NT2/D1 (cell line): Measurements from ENCODE around the gene SPOCK1.

ENCODE experiments used
- DNase-seq: peaks from one replicate; pipeline ENCODE4 v3.0.0-alpha.2; 2011; ENCODE audit warnings: low read depth, low spot score
- H3K27me3 ChIP-seq: 2 replicates; pipeline ENCODE4 v1.6.0; 2011; ENCODE audit warnings: mild to moderate bottlenecking; ENCODE audit not compliant: insufficient read length, insufficient read depth
- H3K36me3 ChIP-seq: 2 replicates; pipeline ENCODE4 v1.6.1; 2011; ENCODE audit warnings: mild to moderate bottlenecking, low read length, mixed read lengths; ENCODE audit not compliant: insufficient read depth, insufficient read length
- H3K4me1 ChIP-seq: 2 replicates; pipeline ENCODE4 v1.5.1; 2011; ENCODE audit not compliant: insufficient read depth, insufficient read length
- H3K4me3 ChIP-seq: 2 replicates; pipeline ENCODE4 v1.5.1; 2011; ENCODE audit warnings: low read depth; ENCODE audit not compliant: insufficient read length
- H3K9ac ChIP-seq: 2 replicates; pipeline ENCODE4 v1.6.0; 2011; ENCODE audit warnings: low read depth; ENCODE audit not compliant: insufficient read length
- H3K9me3 ChIP-seq: 2 replicates; pipeline ENCODE4 v1.5.1; 2011; ENCODE audit warnings: mild to moderate bottlenecking, low read length; ENCODE audit not compliant: insufficient read depth
- SUZ12 ChIP-seq: IDR thresholded peaks from 2 replicates; pipeline ENCODE4 v1.6.1; 2011; ENCODE audit not compliant: insufficient read length, insufficient read depth; ENCODE audit errors: extremely low read depth
- YY1 ChIP-seq: IDR thresholded peaks from 2 replicates; pipeline ENCODE4 v1.6.1; 2011; ENCODE audit not compliant: insufficient read length, insufficient read depth
- ZNF274 ChIP-seq: IDR thresholded peaks from 2 replicates; pipeline ENCODE4 v1.6.1; 2011; ENCODE audit warnings: mild to moderate bottlenecking, low read depth, low read length

SPOCK1 gene

DNA sequence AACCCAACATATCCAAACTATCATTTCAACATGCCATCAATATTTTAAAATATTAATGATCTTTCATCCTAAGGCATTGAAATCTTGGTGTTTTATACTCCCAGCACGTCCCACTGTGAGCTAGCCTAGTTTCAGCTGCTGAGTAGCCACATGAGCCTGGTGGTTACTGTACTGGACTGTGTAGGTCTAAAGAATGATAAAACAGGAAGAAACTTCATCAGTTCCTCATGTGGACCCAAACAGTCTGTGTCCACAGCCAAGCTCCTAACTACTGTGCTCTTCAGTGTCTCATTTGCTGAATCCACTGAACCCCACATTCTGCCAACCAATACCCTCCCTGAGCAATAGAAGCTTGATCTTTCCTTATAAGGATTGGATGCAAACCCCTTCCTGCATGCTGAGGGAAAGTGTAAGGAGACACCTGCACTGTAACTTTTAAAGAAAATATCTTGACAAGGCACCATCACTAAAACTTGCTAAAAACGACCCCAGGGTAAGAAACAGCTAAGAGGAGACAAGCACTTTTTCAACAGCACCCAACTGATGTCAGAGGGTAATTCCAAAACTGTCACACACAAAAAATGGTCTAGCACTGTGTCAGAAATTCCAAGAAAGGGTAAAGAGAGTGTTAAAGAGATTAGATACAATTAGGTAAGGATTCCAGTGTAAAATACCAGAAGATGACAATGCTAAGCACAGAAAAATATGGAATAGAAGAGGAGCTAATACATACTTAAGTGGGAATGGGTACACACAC, 126.9 kb downstream of the SPOCK1 start:
- no peaks in the 10 kb centered on the region for H3K36me3 ChIP-seq
- H3K9me3 ChIP-seq: no peaks in the 10 kb centered on the region
- no peak for DNase-seq
- TF ChIP-seq ZNF274 (no peak), SUZ12 (no peak), YY1 (no peak)
- peaks cover 2% of the 10 kb centered on the region for H3K4me1 ChIP-seq
- no peaks in the 10 kb centered on the region for H3K27me3 ChIP-seq
- no peak overlapping the region for H3K4me3 ChIP-seq
- no peak overlapping the region for H3K9ac ChIP-seq

DNA sequence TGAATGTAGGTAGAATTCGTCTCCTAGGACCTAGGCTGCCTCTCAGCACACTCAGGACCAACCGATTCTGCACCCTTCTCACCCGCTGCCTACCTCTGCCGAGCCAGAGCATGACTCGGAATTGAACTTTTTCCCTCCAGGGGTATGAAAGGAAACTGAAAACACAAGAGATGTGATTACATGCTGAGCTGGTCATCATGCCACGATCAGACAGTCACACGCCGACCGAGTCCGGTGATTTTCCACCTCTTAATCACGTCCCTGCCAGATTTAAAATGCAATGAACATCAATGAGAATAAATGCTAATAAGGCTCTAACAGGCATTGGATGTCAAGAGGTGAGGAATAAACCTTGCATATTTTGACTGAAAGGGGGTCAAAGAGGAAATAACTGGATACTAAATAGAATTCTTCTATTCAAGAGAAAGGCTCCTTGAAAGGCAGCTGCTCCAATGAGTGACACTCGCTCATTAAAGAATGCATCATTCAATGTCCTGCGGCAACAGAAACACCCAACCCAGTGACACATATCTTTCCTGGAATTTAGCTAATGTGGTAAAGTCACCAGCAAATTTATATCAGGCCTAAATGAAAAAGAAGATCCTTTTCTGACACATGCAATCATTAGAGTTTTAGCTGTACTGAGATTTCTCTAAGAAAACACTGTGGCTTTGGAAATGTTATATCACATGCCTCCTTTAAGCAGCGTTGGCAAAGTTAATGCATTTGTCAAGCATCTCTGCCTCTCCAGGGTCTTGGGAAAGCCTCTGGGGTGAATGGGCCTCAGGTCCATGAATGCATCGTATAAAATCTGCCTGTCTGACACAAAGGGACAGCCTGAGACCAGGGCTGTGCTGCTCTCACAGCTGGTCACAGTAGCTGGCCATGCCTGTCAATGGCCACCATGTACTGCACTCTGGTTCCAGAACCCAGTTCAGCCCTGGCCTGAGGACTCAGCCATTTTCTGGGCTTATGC, 128.7 kb downstream of the SPOCK1 start:
- Histone ChIP-seq H3K9ac (no peak overlapping the region), H3K4me1 (peaks cover 2% of the 10 kb centered on the region), H3K27me3 (no peaks in the 10 kb centered on the region), H3K9me3 (no peaks in the 10 kb centered on the region), H3K4me3 (no peak overlapping the region), H3K36me3 (no peaks in the 10 kb centered on the region)
- TF ChIP-seq ZNF274 (no peak), SUZ12 (no peak), YY1 (no peak)
- DNase-seq: no peak

DNA sequence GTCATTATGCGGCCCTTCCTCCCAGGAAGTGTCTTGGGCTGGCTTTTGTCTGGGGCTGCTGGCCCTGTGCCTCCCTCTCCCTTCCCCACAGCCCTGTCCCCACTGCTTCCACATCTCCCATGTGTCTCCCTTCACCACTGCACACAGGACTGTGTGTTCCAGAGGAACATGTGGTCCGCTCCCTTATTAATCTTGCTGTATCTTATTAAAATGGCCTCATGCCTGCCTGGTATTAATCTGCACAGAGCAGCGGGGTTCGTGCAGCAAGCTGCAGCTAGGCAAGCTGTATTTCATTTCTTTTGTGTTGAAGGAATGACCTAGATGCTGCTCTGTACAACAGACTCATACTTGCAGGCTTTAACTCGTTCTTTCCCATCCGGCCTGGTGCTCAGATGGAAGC, 130.5 kb downstream of the SPOCK1 start:
- DNase-seq: no peak
- no peak overlapping the region for H3K9ac ChIP-seq
- peaks cover 2% of the 10 kb centered on the region for H3K4me1 ChIP-seq

DNA sequence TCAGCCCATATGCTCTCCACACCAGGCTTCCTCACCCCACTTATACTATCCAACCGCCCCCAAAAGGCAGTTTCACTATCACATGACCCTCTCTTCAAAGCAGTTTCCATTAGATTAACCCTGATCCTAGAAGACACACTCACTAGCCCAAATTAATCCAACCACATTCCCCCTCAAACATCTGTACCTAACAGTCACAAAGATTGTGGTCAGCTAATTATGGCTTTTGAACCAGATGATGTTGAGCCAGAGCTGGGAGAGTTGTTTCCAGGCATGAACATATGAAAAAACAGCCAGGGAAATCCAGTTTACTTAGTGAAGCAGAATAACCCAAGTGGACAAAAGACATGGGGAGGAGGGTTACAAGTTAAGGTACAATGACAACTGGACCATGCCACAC, 131.2 kb downstream of the SPOCK1 start:
- no peaks in the 10 kb centered on the region for H3K9me3 ChIP-seq
- TF ChIP-seq SUZ12: no peak
- TF ChIP-seq ZNF274: no peak
- no peak for TF ChIP-seq YY1
- no peak overlapping the region for H3K9ac ChIP-seq

More for the DNA sequence above, 130.5 kb downstream of the SPOCK1 start:
- Histone ChIP-seq H3K9me3 (no peaks in the 10 kb centered on the region), H3K36me3 (no peaks in the 10 kb centered on the region), H3K27me3 (no peaks in the 10 kb centered on the region), H3K4me3 (no peak overlapping the region)
- TF ChIP-seq ZNF274: no peak
- TF ChIP-seq YY1: no peak
- TF ChIP-seq SUZ12: no peak

DNA sequence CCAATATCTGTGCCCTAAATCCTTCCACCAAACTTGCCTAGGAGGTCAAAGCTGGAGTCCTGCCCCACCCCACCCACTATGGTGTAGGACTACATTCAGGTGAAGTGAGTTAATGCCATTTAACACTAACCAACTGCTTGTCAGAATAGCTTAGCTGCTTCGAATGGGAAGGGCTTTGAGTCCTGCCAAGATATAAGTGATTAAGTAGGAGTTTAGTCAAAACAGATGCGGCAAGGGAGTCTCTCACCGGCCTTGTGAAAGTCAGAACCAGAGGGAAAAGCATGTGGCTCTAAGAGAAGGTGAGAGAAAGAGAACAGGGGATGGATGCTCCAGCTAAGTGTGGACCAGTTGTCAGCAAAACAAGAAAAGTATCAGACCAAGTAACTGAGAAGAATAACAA, 132.6 kb downstream of the SPOCK1 start:
- no peak overlapping the region for H3K4me3 ChIP-seq
- no peak for TF ChIP-seq SUZ12
- no peak for TF ChIP-seq ZNF274
- no peak for TF ChIP-seq YY1

More for the DNA sequence above, 131.2 kb downstream of the SPOCK1 start:
- DNase-seq: no peak
- Histone ChIP-seq H3K27me3 (no peaks in the 10 kb centered on the region), H3K4me1 (peaks cover 2% of the 10 kb centered on the region), H3K36me3 (no peaks in the 10 kb centered on the region), H3K4me3 (no peak overlapping the region)

DNA sequence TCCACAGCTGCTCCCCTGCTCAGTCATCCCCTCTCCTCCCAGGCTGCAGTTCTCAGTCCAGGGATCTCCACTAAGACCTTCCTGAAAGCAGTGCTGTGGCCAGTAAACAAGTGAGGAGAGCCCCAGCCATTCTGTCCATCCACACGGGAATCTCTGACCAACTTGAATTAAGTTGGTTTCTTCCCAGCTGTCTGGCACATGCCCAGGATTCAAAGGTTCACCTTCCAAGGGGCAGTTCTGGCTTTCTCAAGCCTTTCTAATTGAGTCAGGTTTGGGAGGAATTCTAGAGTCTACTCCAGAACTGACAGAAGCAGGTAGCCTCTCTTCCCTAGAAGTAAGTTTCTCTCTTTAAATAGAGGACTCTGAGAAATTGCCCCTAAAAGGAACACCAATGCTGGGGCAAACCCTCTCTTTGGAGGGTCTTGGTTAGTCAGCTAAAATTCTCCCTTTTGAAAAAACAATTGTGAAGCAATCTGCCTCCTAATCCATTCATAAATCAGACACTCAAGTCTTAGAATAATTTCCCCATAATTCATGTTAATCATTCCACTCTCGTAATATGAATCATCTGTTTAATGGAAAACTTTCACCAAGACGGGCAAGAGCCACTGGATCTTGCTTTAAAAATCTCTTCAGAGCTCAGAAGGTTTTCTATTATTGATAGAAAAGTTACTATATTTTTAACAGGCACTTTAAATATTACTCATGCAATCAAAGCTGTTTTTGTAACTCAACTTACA, 133.8 kb downstream of the SPOCK1 start:
- Histone ChIP-seq H3K9ac (no peak overlapping the region), H3K4me1 (no peaks in the 10 kb centered on the region), H3K4me3 (no peak overlapping the region), H3K9me3 (no peaks in the 10 kb centered on the region), H3K36me3 (no peaks in the 10 kb centered on the region), H3K27me3 (no peaks in the 10 kb centered on the region)
- DNase-seq: no peak
- TF ChIP-seq YY1 (no peak), SUZ12 (no peak), ZNF274 (no peak)

More for the DNA sequence above, 132.6 kb downstream of the SPOCK1 start:
- Histone ChIP-seq H3K36me3 (no peaks in the 10 kb centered on the region), H3K9me3 (no peaks in the 10 kb centered on the region), H3K4me1 (peaks cover 2% of the 10 kb centered on the region), H3K27me3 (no peaks in the 10 kb centered on the region), H3K9ac (no peak overlapping the region)
- DNase-seq: no peak

DNA sequence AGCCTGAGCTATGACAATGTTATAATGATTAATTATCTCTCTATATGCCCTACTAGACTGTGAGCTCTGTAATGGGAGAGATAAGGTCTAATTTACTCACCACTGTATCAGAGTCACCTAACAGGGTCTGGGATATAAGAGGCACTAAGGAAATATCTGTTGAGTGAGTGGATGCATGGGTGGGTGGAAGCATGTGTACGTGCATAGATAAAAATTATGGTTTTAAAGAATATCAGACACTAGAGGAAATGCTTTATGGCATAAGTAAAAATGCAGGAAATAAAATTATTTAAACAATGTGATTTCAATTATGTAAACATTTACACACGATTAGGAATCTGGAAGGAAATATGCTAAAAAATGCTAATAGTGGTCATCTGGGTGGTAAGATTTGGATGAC, 137.8 kb downstream of the SPOCK1 start:
- TF ChIP-seq ZNF274: no peak
- DNase-seq: no peak
- H3K9me3 ChIP-seq: no peaks in the 10 kb centered on the region
- H3K4me1 ChIP-seq: no peaks in the 10 kb centered on the region
- H3K4me3 ChIP-seq: no peak overlapping the region
- H3K27me3 ChIP-seq: no peaks in the 10 kb centered on the region
- no peak overlapping the region for H3K9ac ChIP-seq
- no peaks in the 10 kb centered on the region for H3K36me3 ChIP-seq
